ENCODE results near the gene DNAJC4.

Gene DNAJC4

GRCh38 chr11:64183890-64184289, 46.5 kb upstream of the DNAJC4 start:
- WGBS, 2 donors (ENCODE audit: extremely low coverage in 2 of 2, insufficient read length in 2 of 2, insufficient replicate concordance in 1 of 2): no CpG with 5 or more reads among the region's 7 CpGs
- Histone ChIP-seq H3K4me3 (ENCODE audit: low read length in 2 of 2) (peak overlapping the region in 1 of 2 donors; percentile 92), H4K91ac (ENCODE audit: low read depth, low read length, poor library complexity) (no peak overlapping the region), H4K8ac (ENCODE audit: low read depth, low read length) (no peak overlapping the region), H2AFZ (ENCODE audit: low read length) (no peak overlapping the region), H3K27me3 (ENCODE audit: control insufficient read depth in 3 of 3, insufficient read depth in 3 of 3, low read depth in 1 of 3, low read length in 3 of 3) (no peaks in the 10 kb centered on the region), H3K9ac (ENCODE audit: low read depth, low read length, poor library complexity) (no peak overlapping the region), H3K4ac (ENCODE audit: low read length) (no peak overlapping the region), H2BK12ac (ENCODE audit: low read length) (no peak overlapping the region), H3K36me3 (replicated peaks in 1 of 2; ENCODE audit: control insufficient read depth in 2 of 2, insufficient read depth in 2 of 2, low read length in 2 of 2) (peaks cover 0 to 5% of the 10 kb centered on the region in 2 donors), H3K4me1 (ENCODE audit: control insufficient read depth in 2 of 2, insufficient read depth in 1 of 2, low read depth in 1 of 2, low read length in 2 of 2) (peaks cover 10 to 16% of the 10 kb centered on the region in 2 donors), H3K4me2 (ENCODE audit: insufficient read depth, low read length, poor library complexity, severe bottlenecking) (no peak overlapping the region), H2AK5ac (ENCODE audit: low read depth, low read length) (no peak overlapping the region), H2BK15ac (ENCODE audit: low read length) (no peak overlapping the region), H3K9me3 (replicated peaks in 1 of 2; ENCODE audit: control insufficient read depth in 2 of 2, insufficient read depth in 1 of 2, low read depth in 1 of 2, low read length in 2 of 2) (peaks cover 0 to 2% of the 10 kb centered on the region in 2 donors), H3K23ac (ENCODE audit: low read depth, low read length, poor library complexity) (no peak overlapping the region), H3K18ac (ENCODE audit: low read length) (no peak overlapping the region), H2BK5ac (ENCODE audit: low read length) (no peak overlapping the region), H3K27ac (replicated peaks; ENCODE audit: low read length) (no peak overlapping the region), H3K79me1 (ENCODE audit: low read depth, low read length) (peaks cover 3% of the 10 kb centered on the region), H2BK120ac (ENCODE audit: low read depth, low read length) (no peak overlapping the region), H3K14ac (ENCODE audit: low read length) (no peak overlapping the region)
- DNase-seq (ENCODE audit: low spot score): no peak

DNA sequence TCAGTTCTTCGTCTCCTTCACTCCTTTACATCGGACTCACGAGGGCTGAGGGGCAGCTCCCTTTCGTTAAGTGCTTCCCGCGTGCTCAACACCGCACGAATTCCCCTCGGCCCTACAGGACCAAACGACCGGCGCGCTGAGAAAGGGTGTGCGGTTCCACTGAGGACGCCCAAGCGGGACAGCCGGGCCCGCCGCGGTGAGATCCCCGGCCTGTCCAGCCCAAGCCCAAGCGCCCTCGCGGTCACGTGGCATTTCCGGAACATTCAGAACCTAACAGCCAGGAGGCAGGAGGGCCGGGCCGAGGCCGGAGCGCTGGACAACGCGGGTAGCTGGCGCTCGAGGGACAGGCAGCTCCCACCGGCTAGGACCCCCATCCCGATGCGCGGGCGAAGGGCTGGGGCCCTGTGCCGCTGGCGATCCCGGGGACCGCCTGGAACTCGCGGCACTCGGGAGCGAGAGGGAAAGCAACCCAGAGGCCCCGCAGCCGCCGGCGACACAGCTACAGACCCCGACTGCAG, 45.1 kb upstream of the DNAJC4 start:
- no peak overlapping the region for H2BK5ac ChIP-seq (ENCODE audit: low read length)
- no peak overlapping the region for H2AK5ac ChIP-seq (ENCODE audit: low read depth, low read length)
- H4K91ac ChIP-seq (ENCODE audit: low read depth, low read length, poor library complexity): no peak overlapping the region
- peaks cover 5 to 10% of the 10 kb centered on the region in 2 donors for H3K36me3 ChIP-seq (replicated peaks in 1 of 2; ENCODE audit: control insufficient read depth in 2 of 2, insufficient read depth in 2 of 2, low read length in 2 of 2)
- H2BK12ac ChIP-seq (ENCODE audit: low read length): no peak overlapping the region
- no peaks in the 10 kb centered on the region for H3K27me3 ChIP-seq (ENCODE audit: control insufficient read depth in 3 of 3, insufficient read depth in 3 of 3, low read depth in 1 of 3, low read length in 3 of 3)
- H2BK120ac ChIP-seq (ENCODE audit: low read depth, low read length): peak overlapping the region; percentile 45
- H3K27ac ChIP-seq (replicated peaks; ENCODE audit: low read length): peak overlapping the region; percentile 85
- no peak overlapping the region for H4K8ac ChIP-seq (ENCODE audit: low read depth, low read length)
- H3K4ac ChIP-seq (ENCODE audit: low read length): no peak overlapping the region
- H2BK15ac ChIP-seq (ENCODE audit: low read length): no peak overlapping the region
- peaks cover 3% of the 10 kb centered on the region for H3K79me1 ChIP-seq (ENCODE audit: low read depth, low read length)
- WGBS, 2 donors (ENCODE audit: extremely low coverage in 2 of 2, insufficient read length in 2 of 2, insufficient replicate concordance in 1 of 2): no CpG with 5 or more reads among the region's 52 CpGs
- peak overlapping the region; percentile 67 for H2AFZ ChIP-seq (ENCODE audit: low read length)
- peak overlapping the region; percentile 88 to 92 for H3K4me3 ChIP-seq (ENCODE audit: low read length in 2 of 2)
- no peak for DNase-seq (ENCODE audit: low spot score)
- H3K14ac ChIP-seq (ENCODE audit: low read length): no peak overlapping the region
- H3K4me1 ChIP-seq (ENCODE audit: control insufficient read depth in 2 of 2, insufficient read depth in 1 of 2, low read depth in 1 of 2, low read length in 2 of 2): peaks cover 10 to 16% of the 10 kb centered on the region in 2 donors
- H3K23ac ChIP-seq (ENCODE audit: low read depth, low read length, poor library complexity): peak overlapping the region; percentile 57
- peak overlapping the region; percentile 94 for H3K9ac ChIP-seq (ENCODE audit: low read depth, low read length, poor library complexity)
- peak overlapping the region; percentile 96 for H3K18ac ChIP-seq (ENCODE audit: low read length)
- peaks cover 0 to 2% of the 10 kb centered on the region in 2 donors for H3K9me3 ChIP-seq (replicated peaks in 1 of 2; ENCODE audit: control insufficient read depth in 2 of 2, insufficient read depth in 1 of 2, low read depth in 1 of 2, low read length in 2 of 2)
- H3K4me2 ChIP-seq (ENCODE audit: insufficient read depth, low read length, poor library complexity, severe bottlenecking): peak overlapping the region; percentile 89

GRCh38 chr11:64185693-64186491, 44.5 kb upstream of the DNAJC4 start, which contains the start of gene STIP1:
Gene STIP1, plus strand, starts transcription at chr11:64186171. Its CDS starts 91 bp downstream, at chr11:64186262.
- Histone ChIP-seq H2AK5ac (ENCODE audit: low read depth, low read length) (peak within 1 kb of the TSS; percentile 85), H3K4me1 (ENCODE audit: control insufficient read depth in 2 of 2, insufficient read depth in 1 of 2, low read depth in 1 of 2, low read length in 2 of 2) (peaks cover 10 to 15% of the 10 kb centered on the region in 2 donors), H3K4me2 (ENCODE audit: insufficient read depth, low read length, poor library complexity, severe bottlenecking) (peak within 1 kb of the TSS; percentile 89), H3K9me3 (replicated peaks in 1 of 2; ENCODE audit: control insufficient read depth in 2 of 2, insufficient read depth in 1 of 2, low read depth in 1 of 2, low read length in 2 of 2) (peaks cover 0 to 2% of the 10 kb centered on the region in 2 donors), H3K27me3 (ENCODE audit: control insufficient read depth in 3 of 3, insufficient read depth in 3 of 3, low read depth in 1 of 3, low read length in 3 of 3) (no peaks in the 10 kb centered on the region), H3K9ac (ENCODE audit: low read depth, low read length, poor library complexity) (peak within 1 kb of the TSS; percentile 94), H3K23ac (ENCODE audit: low read depth, low read length, poor library complexity) (peak within 1 kb of the TSS; percentile 57), H2BK15ac (ENCODE audit: low read length) (no peak within 1 kb of the TSS), H4K8ac (ENCODE audit: low read depth, low read length) (no peak within 1 kb of the TSS), H3K79me1 (ENCODE audit: low read depth, low read length) (peaks cover 3% of the 10 kb centered on the region), H2BK5ac (ENCODE audit: low read length) (peak within 1 kb of the TSS; percentile 57), H3K14ac (ENCODE audit: low read length) (no peak within 1 kb of the TSS), H3K18ac (ENCODE audit: low read length) (peak within 1 kb of the TSS; percentile 96), H2BK120ac (ENCODE audit: low read depth, low read length) (peak within 1 kb of the TSS; percentile 45), H2AFZ (ENCODE audit: low read length) (peak within 1 kb of the TSS; percentile 67), H3K4me3 (ENCODE audit: low read length in 2 of 2) (peak within 1 kb of the TSS; percentile 88 to 92), H3K4ac (ENCODE audit: low read length) (no peak within 1 kb of the TSS), H2BK12ac (ENCODE audit: low read length) (no peak within 1 kb of the TSS), H3K36me3 (replicated peaks in 1 of 2; ENCODE audit: control insufficient read depth in 2 of 2, insufficient read depth in 2 of 2, low read length in 2 of 2) (peaks cover 5 to 17% of the 10 kb centered on the region in 2 donors), H4K91ac (ENCODE audit: low read depth, low read length, poor library complexity) (no peak within 1 kb of the TSS), H3K27ac (replicated peaks; ENCODE audit: low read length) (peak within 1 kb of the TSS; percentile 85)
- WGBS, 2 donors (ENCODE audit: extremely low coverage in 2 of 2, insufficient read length in 2 of 2, insufficient replicate concordance in 1 of 2): no CpG with 5 or more reads among the region's 74 CpGs
- peak; percentile 100 for DNase-seq (ENCODE audit: low spot score)

GRCh38 chr11:64186492-64187165, 43.7 kb upstream of the DNAJC4 start:
- peaks cover 4% of the 10 kb centered on the region for H3K79me1 ChIP-seq (ENCODE audit: low read depth, low read length)
- no peaks in the 10 kb centered on the region for H3K27me3 ChIP-seq (ENCODE audit: control insufficient read depth in 3 of 3, insufficient read depth in 3 of 3, low read depth in 1 of 3, low read length in 3 of 3)
- H3K4me2 ChIP-seq (ENCODE audit: insufficient read depth, low read length, poor library complexity, severe bottlenecking): no peak overlapping the region
- H3K9me3 ChIP-seq (replicated peaks in 1 of 2; ENCODE audit: control insufficient read depth in 2 of 2, insufficient read depth in 1 of 2, low read depth in 1 of 2, low read length in 2 of 2): peaks cover 0 to 2% of the 10 kb centered on the region in 2 donors
- H3K36me3 ChIP-seq (replicated peaks in 1 of 2; ENCODE audit: control insufficient read depth in 2 of 2, insufficient read depth in 2 of 2, low read length in 2 of 2): peaks cover 5 to 24% of the 10 kb centered on the region in 2 donors
- H3K9ac ChIP-seq (ENCODE audit: low read depth, low read length, poor library complexity): peak overlapping the region; percentile 90
- H2BK120ac ChIP-seq (ENCODE audit: low read depth, low read length): no peak overlapping the region
- no peak overlapping the region for H3K4me3 ChIP-seq (ENCODE audit: low read length in 2 of 2)
- no peak overlapping the region for H2BK15ac ChIP-seq (ENCODE audit: low read length)
- H3K18ac ChIP-seq (ENCODE audit: low read length): peak overlapping the region; percentile 89
- H2AFZ ChIP-seq (ENCODE audit: low read length): peak overlapping the region; percentile 47
- peaks cover 6 to 7% of the 10 kb centered on the region in 2 donors for H3K4me1 ChIP-seq (ENCODE audit: control insufficient read depth in 2 of 2, insufficient read depth in 1 of 2, low read depth in 1 of 2, low read length in 2 of 2)
- DNase-seq (ENCODE audit: low spot score): no peak
- no peak overlapping the region for H3K14ac ChIP-seq (ENCODE audit: low read length)
- peak overlapping the region; percentile 57 for H2BK5ac ChIP-seq (ENCODE audit: low read length)
- H2AK5ac ChIP-seq (ENCODE audit: low read depth, low read length): peak overlapping the region; percentile 85
- H3K27ac ChIP-seq (replicated peaks; ENCODE audit: low read length): peak overlapping the region; percentile 71
- H4K8ac ChIP-seq (ENCODE audit: low read depth, low read length): no peak overlapping the region
- H3K4ac ChIP-seq (ENCODE audit: low read length): no peak overlapping the region
- no peak overlapping the region for H2BK12ac ChIP-seq (ENCODE audit: low read length)
- H3K23ac ChIP-seq (ENCODE audit: low read depth, low read length, poor library complexity): no peak overlapping the region
- WGBS, 2 donors (ENCODE audit: extremely low coverage in 2 of 2, insufficient read length in 2 of 2, insufficient replicate concordance in 1 of 2): no CpG with 5 or more reads among the region's 48 CpGs
- no peak overlapping the region for H4K91ac ChIP-seq (ENCODE audit: low read depth, low read length, poor library complexity)
